GM19467 (cell line): ENCODE data around the gene A1BG.
A peak's percentile ranks its signal among the peaks of the same experiment; 100 is the strongest.
"Not testable (repeated sequence)": the region's sequence is repeated elsewhere in the genome, so short reads cannot be mapped to it uniquely, and the experiment has no call there.

ENCODE experiments used
- ATAC-seq: cut with Tn5 transposase; IDR thresholded peaks from one replicate; pipeline ENCODE4 v1.9.1; 2021; ENCODE audit warnings: mild to moderate bottlenecking, moderate library complexity; ENCODE audit not compliant: unreplicated experiment

Gene A1BG

GRCh38 chr19:58386576-58387337 lies 33.5 kb upstream of the A1BG start, which contains the start of gene RPS5:
TSS of gene RPS5 (plus strand) at chr19:58387269. CDS start at chr19:58388138, 869 bp downstream.
- peak; percentile 88 for ATAC-seq

GRCh38 chr19:58385891-58386575 lies 32.7 kb upstream of the A1BG start:
- no peak for ATAC-seq

GRCh38 chr19:58385313-58385890 lies 32.1 kb upstream of the A1BG start:
- no peak for ATAC-seq

GRCh38 chr19:58382997-58383603 lies 29.8 kb upstream of the A1BG start:
- ATAC-seq, result no peak

- ATAC-seq, result no peak
Observed at GRCh38 chr19:58381460-58382212, 28.3 kb upstream of the A1BG start.

- peak; percentile 83 for ATAC-seq
Observed at GRCh38 chr19:58380662-58381459, 27.6 kb upstream of the A1BG start, which contains the start of gene ZNF837. TSS of gene ZNF837 (minus strand) at chr19:58381030. CDS start at chr19:58369332, 11,698 bp downstream.

GRCh38 chr19:58380037-58380661 lies 26.9 kb upstream of the A1BG start:
- no peak for ATAC-seq

- no peak for ATAC-seq
Observed at GRCh38 chr19:58379246-58379645, 26.0 kb upstream of the A1BG start.

- ATAC-seq, result not testable (repeated sequence)
Observed at GRCh38 chr19:58376724-58377123, 23.4 kb upstream of the A1BG start.

- no peak for ATAC-seq
Observed at GRCh38 chr19:58374200-58374599, 20.9 kb upstream of the A1BG start.

- ATAC-seq, result no peak
Observed at GRCh38 chr19:58372311-58373133, 19.2 kb upstream of the A1BG start.

GRCh38 chr19:58368561-58369360 lies 15.5 kb upstream of the A1BG start:
- no peak for ATAC-seq

GRCh38 chr19:58367698-58368454 lies 14.6 kb upstream of the A1BG start:
- ATAC-seq, result no peak

GRCh38 chr19:58366585-58367430 lies 13.5 kb upstream of the A1BG start:
- ATAC-seq, result no peak

- no peak for ATAC-seq
Observed at GRCh38 chr19:58364146-58364545, 10.9 kb upstream of the A1BG start.
